GM23338 (cell line): Measurements from ENCODE around the gene CDH12. TPM values are rescaled to one million over a fixed set of nuclear protein-coding genes. Genes with fewer than 3 reads are reported as not detected.
A peak's percentile ranks its signal among the peaks of the same experiment; 100 is the strongest.

Experiments
- ATAC-seq: fragments of 200-7000 bp; cut with Tn5 transposase; 3 replicates; pipeline ENCODE4 v1.9.1; 2020
- DNase-seq: peaks from one replicate; pipeline ENCODE4 v3.0.0-alpha.2; 2015; ENCODE audit warnings: low spot score
- H2AFZ ChIP-seq: fragments of 200-600 bp; sonication (generic); 2 replicates; pipeline ENCODE4 v1.8.0; 2016; ENCODE audit warnings: antibody characterized with exemption, mild to moderate bottlenecking, moderate library complexity
- H3F3A ChIP-seq: fragments of 200-600 bp; sonication (generic); replicated peaks from 2 replicates; pipeline ENCODE4 v1.8.0; 2017; ENCODE audit warnings: antibody characterized with exemption, mixed run types, low read depth
- H3K27ac ChIP-seq: fragments of 200-600 bp; sonication (generic); 2 replicates; pipeline ENCODE4 v1.6.1; 2016; ENCODE audit warnings: low read depth
- H3K27me3 ChIP-seq: fragments of 200-600 bp; sonication (generic); 2 replicates; pipeline ENCODE4 v1.8.0; 2016; ENCODE audit warnings: mild to moderate bottlenecking, mixed run types, moderate library complexity; ENCODE audit not compliant: insufficient read depth
- H3K36me3 ChIP-seq: fragments of 200-600 bp; sonication (generic); 2 replicates; pipeline ENCODE4 v1.8.0; 2016; ENCODE audit warnings: mild to moderate bottlenecking; ENCODE audit not compliant: insufficient read depth
- H3K4me1 ChIP-seq: fragments of 200-600 bp; sonication (generic); 2 replicates; pipeline ENCODE4 v1.8.0; 2016; ENCODE audit warnings: mild to moderate bottlenecking, moderate library complexity; ENCODE audit not compliant: insufficient read depth
- H3K4me2 ChIP-seq: fragments of 200-600 bp; sonication (generic); 2 replicates; pipeline ENCODE4 v1.7.1; 2017; ENCODE audit warnings: mixed run types
- H3K4me3 ChIP-seq: fragments of 200-600 bp; sonication (generic); 2 replicates; pipeline ENCODE4 v1.6.1; 2016; ENCODE audit warnings: mixed run types
- H3K79me2 ChIP-seq: fragments of 200-600 bp; sonication (generic); replicated peaks from 2 replicates; pipeline ENCODE4 v1.8.0; 2017; ENCODE audit warnings: mild to moderate bottlenecking; ENCODE audit not compliant: insufficient read depth
- H3K9me2 ChIP-seq: fragments of 200-600 bp; sonication (generic); 2 replicates; pipeline ENCODE4 v1.8.0; 2017; ENCODE audit not compliant: insufficient read depth
- H4K20me1 ChIP-seq: fragments of 200-600 bp; sonication (generic); replicated peaks from 2 replicates; pipeline ENCODE4 v1.8.0; 2017; ENCODE audit warnings: mild to moderate bottlenecking; ENCODE audit not compliant: insufficient read depth
- H3K27ac Mint-ChIP-seq: 2 replicates; pipeline ENCODE4 v1.8.0; 2020; ENCODE audit warnings: inconsistent platforms, mild to moderate bottlenecking, moderate library complexity, mixed read lengths
- H3K27me3 Mint-ChIP-seq: 3 replicates; pipeline ENCODE4 v1.8.0; 2022; ENCODE audit warnings: low read depth, mild to moderate bottlenecking, moderate library complexity, mixed read lengths, inconsistent platforms; ENCODE audit not compliant: insufficient read depth, poor library complexity
- H3K36me3 Mint-ChIP-seq: 3 replicates; pipeline ENCODE4 v1.8.0; 2021; ENCODE audit warnings: low read depth, mild to moderate bottlenecking, inconsistent platforms, moderate library complexity, mixed read lengths
- H3K4me1 Mint-ChIP-seq: 3 replicates; pipeline ENCODE4 v1.8.0; 2020; ENCODE audit warnings: mild to moderate bottlenecking, inconsistent platforms, mixed read lengths
- H3K4me3 Mint-ChIP-seq: 3 replicates; pipeline ENCODE4 v1.8.0; 2021; ENCODE audit warnings: moderate library complexity, mild to moderate bottlenecking, inconsistent platforms, mixed read lengths
- H3K9me3 Mint-ChIP-seq: 3 replicates; pipeline ENCODE4 v1.8.0; 2020; ENCODE audit warnings: moderate library complexity, mild to moderate bottlenecking, inconsistent platforms, mixed read lengths
- EZH2 ChIP-seq: fragments of 200-600 bp; sonication (generic); IDR thresholded peaks from one replicate; pipeline ENCODE4 v1.8.0; 2017; ENCODE audit warnings: antibody characterized with exemption, mild to moderate bottlenecking, low read depth; ENCODE audit not compliant: unreplicated experiment
- JUNB ChIP-seq: IDR thresholded peaks from one replicate; pipeline ENCODE4 v1.6.1; 2016; ENCODE audit warnings: antibody characterized with exemption; ENCODE audit not compliant: unreplicated experiment
- polyA plus RNA-seq: library from polyadenylated mRNA; unstranded; fragments of >200 nt; fragmentation: Nextera tagmentation; extraction: Ambion mirVana; gene quantifications from 2 replicates; pipeline ENCODE4 v1.2.1, GENCODE V29; 2016
- total RNA-seq: library from RNA; depleted of rRNA; stranded (reverse); fragments of >200 nt; shearing (Covaris generic); gene quantifications from 2 replicates; pipeline ENCODE4 v1.2.3, GENCODE V29; 2014
- TF ChIP-seq, protein P1 (sequence below): IDR thresholded peaks from one replicate; pipeline ENCODE4 v1.6.1; 2018; ENCODE audit warnings: antibody characterized with exemption; ENCODE audit not compliant: unreplicated experiment
- TF ChIP-seq, protein P2 (sequence below), 2 experiments: fragments of 200-600 bp in 1 of 2; sonication (generic) in 1 of 2; conservative IDR thresholded peaks; 2 replicates each; pipeline versions ENCODE4 v1.5.1 to v1.6.1; 2016 to 2017; ENCODE audit warnings: antibody characterized with exemption in 2 of 2, low read depth in 2 of 2, mild to moderate bottlenecking in 2 of 2, moderate library complexity in 1 of 2

The CDH12 gene
- total and polyA plus RNA-seq, 2 experiments from 2014 or later = not detected

GRCh38 chr5:22391956-22392355, 461.2 kb downstream of the CDH12 start (continued):
- TF ChIP-seq, protein P1, sequence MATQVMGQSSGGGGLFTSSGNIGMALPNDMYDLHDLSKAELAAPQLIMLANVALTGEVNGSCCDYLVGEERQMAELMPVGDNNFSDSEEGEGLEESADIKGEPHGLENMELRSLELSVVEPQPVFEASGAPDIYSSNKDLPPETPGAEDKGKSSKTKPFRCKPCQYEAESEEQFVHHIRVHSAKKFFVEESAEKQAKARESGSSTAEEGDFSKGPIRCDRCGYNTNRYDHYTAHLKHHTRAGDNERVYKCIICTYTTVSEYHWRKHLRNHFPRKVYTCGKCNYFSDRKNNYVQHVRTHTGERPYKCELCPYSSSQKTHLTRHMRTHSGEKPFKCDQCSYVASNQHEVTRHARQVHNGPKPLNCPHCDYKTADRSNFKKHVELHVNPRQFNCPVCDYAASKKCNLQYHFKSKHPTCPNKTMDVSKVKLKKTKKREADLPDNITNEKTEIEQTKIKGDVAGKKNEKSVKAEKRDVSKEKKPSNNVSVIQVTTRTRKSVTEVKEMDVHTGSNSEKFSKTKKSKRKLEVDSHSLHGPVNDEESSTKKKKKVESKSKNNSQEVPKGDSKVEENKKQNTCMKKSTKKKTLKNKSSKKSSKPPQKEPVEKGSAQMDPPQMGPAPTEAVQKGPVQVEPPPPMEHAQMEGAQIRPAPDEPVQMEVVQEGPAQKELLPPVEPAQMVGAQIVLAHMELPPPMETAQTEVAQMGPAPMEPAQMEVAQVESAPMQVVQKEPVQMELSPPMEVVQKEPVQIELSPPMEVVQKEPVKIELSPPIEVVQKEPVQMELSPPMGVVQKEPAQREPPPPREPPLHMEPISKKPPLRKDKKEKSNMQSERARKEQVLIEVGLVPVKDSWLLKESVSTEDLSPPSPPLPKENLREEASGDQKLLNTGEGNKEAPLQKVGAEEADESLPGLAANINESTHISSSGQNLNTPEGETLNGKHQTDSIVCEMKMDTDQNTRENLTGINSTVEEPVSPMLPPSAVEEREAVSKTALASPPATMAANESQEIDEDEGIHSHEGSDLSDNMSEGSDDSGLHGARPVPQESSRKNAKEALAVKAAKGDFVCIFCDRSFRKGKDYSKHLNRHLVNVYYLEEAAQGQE = no peak

- Mint-ChIP-seq H3K36me3 (no peaks in the 10 kb centered on the region), H3K9me3 (no peaks in the 10 kb centered on the region), H3K4me3 (no peak overlapping the region), H3K4me1 (peaks cover 3% of the 10 kb centered on the region; the same call in 1 of the 3 replicates), H3K27me3 (no peaks in the 10 kb centered on the region), H3K27ac (no peak overlapping the region)
- DNase-seq (no peak), ATAC-seq (no peak)
- Histone ChIP-seq H3K4me2 (no peak overlapping the region), H3K27me3 (no peaks in the 10 kb centered on the region), H4K20me1 (no peaks in the 10 kb centered on the region), H3K36me3 (no peaks in the 10 kb centered on the region), H3F3A (no peaks in the 10 kb centered on the region), H3K27ac (no peak overlapping the region), H2AFZ (peak overlapping the region; percentile 35; the same call in 1 of the 2 replicates), H3K9me2 (0 out of 2 replicates have a peak, but pooled peaks cover 4% of the 10 kb centered on the region), H3K4me3 (no peak overlapping the region), H3K4me1 (no peaks in the 10 kb centered on the region), H3K79me2 (no peaks in the 10 kb centered on the region)
- TF ChIP-seq EZH2 = no peak
- TF ChIP-seq, protein P2, sequence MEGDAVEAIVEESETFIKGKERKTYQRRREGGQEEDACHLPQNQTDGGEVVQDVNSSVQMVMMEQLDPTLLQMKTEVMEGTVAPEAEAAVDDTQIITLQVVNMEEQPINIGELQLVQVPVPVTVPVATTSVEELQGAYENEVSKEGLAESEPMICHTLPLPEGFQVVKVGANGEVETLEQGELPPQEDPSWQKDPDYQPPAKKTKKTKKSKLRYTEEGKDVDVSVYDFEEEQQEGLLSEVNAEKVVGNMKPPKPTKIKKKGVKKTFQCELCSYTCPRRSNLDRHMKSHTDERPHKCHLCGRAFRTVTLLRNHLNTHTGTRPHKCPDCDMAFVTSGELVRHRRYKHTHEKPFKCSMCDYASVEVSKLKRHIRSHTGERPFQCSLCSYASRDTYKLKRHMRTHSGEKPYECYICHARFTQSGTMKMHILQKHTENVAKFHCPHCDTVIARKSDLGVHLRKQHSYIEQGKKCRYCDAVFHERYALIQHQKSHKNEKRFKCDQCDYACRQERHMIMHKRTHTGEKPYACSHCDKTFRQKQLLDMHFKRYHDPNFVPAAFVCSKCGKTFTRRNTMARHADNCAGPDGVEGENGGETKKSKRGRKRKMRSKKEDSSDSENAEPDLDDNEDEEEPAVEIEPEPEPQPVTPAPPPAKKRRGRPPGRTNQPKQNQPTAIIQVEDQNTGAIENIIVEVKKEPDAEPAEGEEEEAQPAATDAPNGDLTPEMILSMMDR (conservative IDR thresholded peaks at IDR 0.05; ENCODE audit: low read depth in 2 of 2) = no peak
- no peak for TF ChIP-seq JUNB
- TF ChIP-seq, protein P1 = no peak
These were observed 462.3 kb downstream of the CDH12 start for GRCh38 chr5:22390888-22391287.
